Mucosa of rectum (tissue), 2 donors: ENCODE results near the gene BATF2.
A peak's percentile ranks its signal among the peaks of the same experiment; 100 is the strongest.

Experiments used
- H3K27ac ChIP-seq, 2 donors: one replicate each; pipeline ENCODE4 v1.7.0; 2013; ENCODE audit warnings: inconsistent platforms in 2 of 2, low read depth in 2 of 2, low read length in 2 of 2
- H3K27me3 ChIP-seq, 2 donors: one replicate each; pipeline ENCODE4 v1.7.0; 2013; ENCODE audit warnings: low read length in 2 of 2; ENCODE audit not compliant: control insufficient read depth in 2 of 2, insufficient read depth in 2 of 2
- H3K36me3 ChIP-seq, 2 donors: one replicate each; pipeline ENCODE4 v1.7.0; 2013; ENCODE audit warnings: low read length in 2 of 2; ENCODE audit not compliant: control insufficient read depth in 2 of 2, insufficient read depth in 2 of 2
- H3K4me1 ChIP-seq, 2 donors: one replicate each; pipeline ENCODE4 v1.7.0; 2013; ENCODE audit warnings: low read length in 2 of 2, mild to moderate bottlenecking in 1 of 2; ENCODE audit not compliant: control insufficient read depth in 2 of 2, insufficient read depth in 2 of 2
- H3K4me3 ChIP-seq, 2 donors: one replicate each; pipeline ENCODE4 v1.7.0; 2013; ENCODE audit warnings: low read length in 2 of 2
- H3K9ac ChIP-seq, 2 donors: one replicate each; pipeline ENCODE4 v1.7.0; 2013; ENCODE audit warnings: low read length in 2 of 2, low read depth in 1 of 2, mild to moderate bottlenecking in 1 of 2
- H3K9me3 ChIP-seq, 2 donors: one replicate each; pipeline ENCODE4 v1.7.0; 2013; ENCODE audit warnings: low read length in 2 of 2; ENCODE audit not compliant: control insufficient read depth in 2 of 2
- donor health status: healthy.
- donor health status: Normal muscosa, but diverticular disease.

Gene BATF2

GRCh38 chr11:64996710-64997380, at the start of gene BATF2:
Gene BATF2, minus strand, starts transcription at chr11:64996971. Its CDS starts 57 bp downstream, at chr11:64996914.
- H3K27ac ChIP-seq: peak within 1 kb of the TSS; percentile 89 to 90

DNA sequence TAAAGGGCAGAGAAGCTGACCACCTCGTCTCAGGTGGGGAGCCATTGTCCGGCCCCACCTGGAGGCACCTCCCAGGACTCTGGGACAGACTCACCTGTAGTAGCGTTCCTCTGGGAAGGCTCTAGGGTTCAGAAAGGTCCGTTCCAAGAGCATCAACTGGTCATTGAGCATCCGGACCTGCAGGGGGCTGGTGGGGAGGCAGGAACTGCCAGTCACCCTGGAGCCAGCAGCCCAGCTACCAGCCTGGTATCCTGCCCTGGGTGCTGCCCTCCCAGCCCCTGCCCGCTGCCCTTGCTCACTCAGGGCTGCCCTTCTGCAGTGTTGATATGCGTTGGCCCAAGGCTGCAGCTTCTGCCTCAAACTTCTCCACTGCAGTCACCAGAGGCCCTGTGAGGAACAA, 49.0 kb upstream of the BATF2 start:
- Histone ChIP-seq H3K27me3 (no peaks in the 10 kb centered on the region), H3K9ac (no peak overlapping the region), H3K27ac (no peak overlapping the region), H3K4me3 (no peak overlapping the region), H3K9me3 (no peaks in the 10 kb centered on the region), H3K36me3 (peaks cover 9 to 12% of the 10 kb centered on the region in 2 donors), H3K4me1 (peaks cover 11 to 17% of the 10 kb centered on the region in 2 donors)

More at GRCh38 chr11:64996710-64997380, at the start of gene BATF2:
- Histone ChIP-seq H3K36me3 (peaks cover under 1 to 10% of the 10 kb centered on the region in 2 donors), H3K4me3 (peak within 1 kb of the TSS; percentile 89 to 91), H3K4me1 (peaks cover 33 to 39% of the 10 kb centered on the region in 2 donors), H3K9me3 (no peaks in the 10 kb centered on the region), H3K9ac (peak within 1 kb of the TSS; percentile 90), H3K27me3 (no peaks in the 10 kb centered on the region)

DNA sequence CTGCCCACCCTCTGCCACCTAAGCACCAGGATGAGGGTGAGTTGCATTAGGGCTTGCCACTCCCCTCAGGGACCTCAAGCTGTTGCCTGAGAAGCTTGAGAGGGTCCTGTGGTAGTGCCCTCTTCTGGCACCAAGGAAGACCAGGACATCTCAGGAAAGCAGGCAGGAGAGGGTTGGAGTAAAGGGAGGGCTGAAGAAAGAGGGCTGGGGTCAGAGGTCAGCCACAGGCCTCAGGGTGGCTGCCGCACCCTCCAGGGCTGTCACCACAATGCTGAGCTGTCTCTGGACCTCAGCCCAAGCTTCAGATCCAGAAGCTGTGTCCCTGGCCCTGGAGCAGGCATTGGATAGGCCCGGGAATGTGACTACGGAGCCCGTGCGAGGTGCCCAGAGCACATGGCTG, 48.3 kb upstream of the BATF2 start:
- Histone ChIP-seq H3K9ac (no peak overlapping the region), H3K4me3 (no peak overlapping the region), H3K4me1 (peaks cover 11 to 17% of the 10 kb centered on the region in 2 donors), H3K9me3 (no peaks in the 10 kb centered on the region), H3K36me3 (peaks cover 9 to 12% of the 10 kb centered on the region in 2 donors), H3K27me3 (no peaks in the 10 kb centered on the region), H3K27ac (no peak overlapping the region)

DNA sequence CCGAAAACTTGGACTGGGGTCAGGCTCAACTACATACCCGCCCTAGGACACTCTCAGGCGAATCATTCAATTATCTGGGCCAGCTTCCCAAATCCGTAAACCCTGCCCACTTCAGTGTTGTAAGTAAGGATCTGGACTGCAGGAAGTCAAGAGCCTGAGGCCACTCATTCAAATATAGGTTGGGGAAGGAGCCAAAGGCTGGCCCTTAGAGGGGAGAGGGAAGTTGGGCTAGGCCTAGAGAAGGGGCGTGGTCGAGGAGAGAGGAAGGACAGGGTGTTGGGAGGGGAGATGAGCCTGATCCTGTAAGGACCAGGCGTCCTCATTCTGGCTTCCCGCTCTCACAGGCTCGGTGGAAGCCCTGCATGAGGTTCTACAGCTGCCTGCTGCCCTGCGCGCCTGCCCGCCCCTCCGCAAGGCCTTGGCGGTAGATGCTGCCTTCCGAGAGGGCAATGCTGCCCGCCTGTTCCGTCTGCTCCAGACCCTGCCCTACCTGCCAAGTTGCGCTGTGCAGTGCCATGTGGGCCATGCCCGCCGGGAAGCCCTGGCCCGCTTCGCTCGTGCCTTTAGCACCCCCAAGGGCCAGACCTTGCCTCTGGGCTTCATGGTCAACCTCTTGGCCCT, 47.2 kb upstream of the BATF2 start:
- Histone ChIP-seq H3K9ac (no peak overlapping the region), H3K27ac (no peak overlapping the region), H3K27me3 (no peaks in the 10 kb centered on the region), H3K36me3 (peaks cover 9 to 14% of the 10 kb centered on the region in 2 donors), H3K4me1 (peaks cover 11 to 17% of the 10 kb centered on the region in 2 donors), H3K4me3 (no peak overlapping the region), H3K9me3 (no peaks in the 10 kb centered on the region)

DNA sequence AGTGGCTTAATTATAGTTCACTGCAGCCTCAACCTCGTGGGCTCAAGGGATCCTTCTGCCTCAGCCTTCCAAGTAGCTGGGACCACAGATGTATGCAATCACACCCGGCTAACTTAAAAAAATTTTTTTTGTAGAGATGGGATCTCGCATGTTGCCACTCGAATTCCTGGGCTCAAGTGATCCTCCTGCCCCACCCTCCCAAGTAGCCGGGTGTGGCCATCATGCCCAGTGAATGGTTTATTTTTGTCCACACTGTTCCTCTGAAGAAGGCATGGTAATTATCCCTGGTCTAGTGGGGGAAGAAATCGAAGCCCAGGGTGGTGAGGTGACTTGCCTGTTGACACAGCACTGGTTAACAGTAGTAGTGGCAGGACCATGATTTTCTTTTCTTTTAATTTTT, 46.1 kb upstream of the BATF2 start:
- Histone ChIP-seq H3K9ac (no peak overlapping the region), H3K4me1 (peaks cover 11 to 17% of the 10 kb centered on the region in 2 donors), H3K27me3 (no peaks in the 10 kb centered on the region), H3K4me3 (peak overlapping the region in 1 of 2 donors; percentile 10), H3K27ac (no peak overlapping the region), H3K36me3 (peaks cover 17 to 21% of the 10 kb centered on the region in 2 donors), H3K9me3 (no peaks in the 10 kb centered on the region)

DNA sequence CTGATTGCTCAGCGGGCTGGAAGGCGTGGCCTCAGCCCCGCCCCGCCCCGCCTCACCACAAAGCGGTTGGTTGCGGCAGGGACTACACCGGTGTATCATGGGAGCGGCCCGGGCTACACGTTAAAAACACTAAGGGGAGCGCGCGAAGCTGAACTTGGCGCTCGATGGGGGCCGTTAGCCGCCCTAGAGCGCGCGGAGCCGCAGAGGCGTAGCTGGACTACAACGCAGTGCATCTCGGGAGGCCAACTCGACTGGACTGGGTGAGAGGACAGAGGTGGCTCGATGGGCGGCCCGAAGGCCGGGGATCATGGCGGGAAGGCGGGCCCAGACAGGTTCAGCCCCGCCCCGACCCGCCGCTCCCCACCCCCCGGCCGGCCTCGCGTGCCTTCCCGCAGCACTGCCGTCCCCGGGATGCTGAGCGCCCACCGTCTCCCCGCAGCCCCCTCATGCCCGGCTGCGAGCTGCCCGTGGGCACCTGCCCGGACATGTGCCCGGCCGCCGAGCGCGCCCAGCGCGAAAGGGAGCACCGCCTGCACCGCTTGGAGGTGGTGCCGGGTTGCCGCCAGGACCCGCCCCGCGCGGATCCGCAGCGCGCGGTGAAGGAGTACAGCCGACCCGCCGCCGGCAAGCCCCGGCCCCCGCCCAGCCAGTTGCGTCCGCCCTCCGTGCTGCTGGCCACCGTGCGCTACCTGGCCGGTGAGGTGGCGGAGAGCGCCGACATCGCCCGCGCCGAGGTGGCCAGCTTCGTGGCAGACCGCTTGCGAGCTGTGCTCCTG, 44.3 kb upstream of the BATF2 start, which contains the start of gene SAC3D1:
Gene SAC3D1 (plus strand): TSS at position 364 of the 776 bp plus-strand sequence. CDS start 83 bp downstream, at position 447.
- H3K27me3 ChIP-seq: no peaks in the 10 kb centered on the region
- H3K9me3 ChIP-seq: no peaks in the 10 kb centered on the region
- H3K9ac ChIP-seq: peak within 1 kb of the TSS; percentile 27 to 80
- H3K27ac ChIP-seq: peak within 1 kb of the TSS; percentile 97
- peaks cover 11 to 17% of the 10 kb centered on the region in 2 donors for H3K4me1 ChIP-seq
- H3K36me3 ChIP-seq: peaks cover 23 to 26% of the 10 kb centered on the region in 2 donors
- peak within 1 kb of the TSS; percentile 73 to 81 for H3K4me3 ChIP-seq

GRCh38 chr11:65040520-65040846, 43.7 kb upstream of the BATF2 start:
- Histone ChIP-seq H3K4me3 (peak overlapping the region; percentile 73 to 81), H3K36me3 (peaks cover 27 to 29% of the 10 kb centered on the region in 2 donors), H3K9me3 (no peaks in the 10 kb centered on the region), H3K27ac (peak overlapping the region; percentile 97), H3K9ac (peak overlapping the region; percentile 27 to 80), H3K27me3 (no peaks in the 10 kb centered on the region), H3K4me1 (peaks cover 11 to 17% of the 10 kb centered on the region in 2 donors)

GRCh38 chr11:65036931-65037330, 40.2 kb upstream of the BATF2 start:
- Histone ChIP-seq H3K4me1 (peaks cover 3 to 4% of the 10 kb centered on the region in 2 donors), H3K27ac (no peak overlapping the region), H3K9me3 (no peaks in the 10 kb centered on the region), H3K27me3 (no peaks in the 10 kb centered on the region), H3K9ac (no peak overlapping the region), H3K4me3 (no peak overlapping the region), H3K36me3 (peaks cover 34 to 41% of the 10 kb centered on the region in 2 donors)

GRCh38 chr11:65035579-65035978, 38.8 kb upstream of the BATF2 start:
- Histone ChIP-seq H3K9ac (no peak overlapping the region), H3K27me3 (no peaks in the 10 kb centered on the region), H3K36me3 (peaks cover 36 to 46% of the 10 kb centered on the region in 2 donors), H3K27ac (no peak overlapping the region), H3K4me1 (no peaks in the 10 kb centered on the region), H3K9me3 (no peaks in the 10 kb centered on the region), H3K4me3 (no peak overlapping the region)

DNA sequence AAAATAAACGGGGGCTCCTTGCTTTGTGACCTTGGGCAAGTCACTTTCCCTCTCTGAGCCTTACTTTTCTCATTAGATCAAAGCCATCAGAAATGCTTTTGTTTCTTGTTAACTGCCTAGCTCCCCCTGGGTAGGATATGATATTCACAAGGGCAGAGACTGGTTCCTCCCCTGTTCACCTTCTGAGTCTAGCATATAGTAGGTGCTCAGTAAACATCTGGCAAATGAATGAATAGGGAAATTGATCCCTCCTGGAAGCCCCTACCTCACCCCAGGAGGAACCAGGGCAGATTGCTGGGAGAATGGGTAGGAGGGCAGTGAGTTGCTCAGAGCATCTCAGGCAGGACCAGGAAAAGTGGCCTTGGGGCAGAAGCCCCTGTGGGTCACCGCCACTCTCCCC, 37.7 kb upstream of the BATF2 start:
- Histone ChIP-seq H3K27ac (no peak overlapping the region), H3K9ac (no peak overlapping the region), H3K4me1 (no peaks in the 10 kb centered on the region), H3K9me3 (no peaks in the 10 kb centered on the region), H3K4me3 (no peak overlapping the region), H3K27me3 (no peaks in the 10 kb centered on the region), H3K36me3 (peaks cover 36 to 44% of the 10 kb centered on the region in 2 donors)
